Measurements from ENCODE around the gene CCNI.

Gene CCNI

DNA sequence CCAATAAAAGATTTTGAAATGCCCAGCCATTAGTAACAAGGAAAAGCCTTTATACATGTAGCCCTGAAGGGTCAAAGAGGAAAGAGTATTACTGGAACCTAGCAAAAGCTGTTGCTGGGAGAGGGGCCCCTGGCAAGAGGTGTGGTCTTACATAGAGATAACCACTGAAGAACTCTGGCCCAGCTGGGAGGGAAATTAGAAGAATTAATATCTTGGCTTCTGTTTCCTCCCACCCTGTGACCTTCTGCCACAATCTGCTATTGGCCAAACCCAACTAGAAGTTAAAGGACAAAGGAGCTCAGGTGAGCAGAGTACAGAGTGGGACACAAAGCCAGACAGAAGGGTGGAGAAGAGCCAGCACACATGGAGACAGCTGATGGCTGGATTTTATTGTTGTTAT lies 41.9 kb upstream of the CCNI start:
- Histone ChIP-seq H3K79me2 (ENCODE audit: insufficient read depth, low read length) (no peaks in the 10 kb centered on the region), H3K4me1 (ENCODE audit: insufficient read depth, low read length) (no peaks in the 10 kb centered on the region), H3K36me3 (ENCODE audit: insufficient read depth, low read length) (no peaks in the 10 kb centered on the region), H3K27ac (ENCODE audit: low read length) (no peak overlapping the region), H3K9me3 (ENCODE audit: insufficient read depth, low read length, severe bottlenecking) (no peaks in the 10 kb centered on the region), H3K9ac (ENCODE audit: low read depth, low read length) (no peak overlapping the region), H3K27me3 (ENCODE audit: insufficient read depth, low read length, poor library complexity) (no peaks in the 10 kb centered on the region), H2AFZ (ENCODE audit: low read depth, low read length) (no peak overlapping the region), H4K20me1 (ENCODE audit: insufficient read depth, low read length) (no peaks in the 10 kb centered on the region), H3K4me3 (ENCODE audit: low read depth in 1 of 2, low read length in 2 of 2) (no peak overlapping the region), H3K4me2 (ENCODE audit: insufficient read depth, low read length) (no peak overlapping the region)
- no peak for TF ChIP-seq CTCF (IDR thresholded peaks at IDR 0.05; ENCODE audit: borderline replicate concordance, extremely low read depth, low read length, poor library complexity, severe bottlenecking)
- TF ChIP-seq EZH2 (IDR thresholded peaks at IDR 0.05; ENCODE audit: borderline replicate concordance, low read depth, low read length, severe bottlenecking): no peak
- no peak for ATAC-seq (ENCODE audit: insufficient read depth, low read depth)
- no peak for DNase-seq

DNA sequence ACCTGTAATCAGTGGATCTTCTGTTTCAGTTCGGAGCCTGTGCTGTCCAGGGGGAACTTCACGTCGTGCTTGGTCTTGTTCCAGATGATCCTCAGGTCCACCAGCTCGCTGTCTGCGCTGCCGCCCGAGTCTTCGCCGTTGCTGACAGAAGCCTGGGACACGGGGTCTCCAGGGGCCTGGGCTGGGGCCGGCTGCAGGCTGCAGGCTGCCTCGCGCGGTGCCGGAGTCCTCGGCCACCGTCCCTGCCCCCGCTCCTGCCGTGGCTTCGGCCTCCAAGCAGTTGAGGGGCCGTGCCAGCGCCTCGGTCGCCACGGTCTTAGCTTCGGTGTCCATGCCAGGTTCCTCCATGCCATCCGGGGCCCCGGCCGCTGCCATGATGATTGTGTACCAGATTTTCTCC lies 37.3 kb upstream of the CCNI start:
- no peaks in the 10 kb centered on the region for H3K27me3 ChIP-seq (ENCODE audit: insufficient read depth, low read length, poor library complexity)
- H3K4me3 ChIP-seq (ENCODE audit: low read depth in 1 of 2, low read length in 2 of 2): no peak overlapping the region
- no peak for DNase-seq
- no peak overlapping the region for H2AFZ ChIP-seq (ENCODE audit: low read depth, low read length)
- H3K9me3 ChIP-seq (ENCODE audit: insufficient read depth, low read length, severe bottlenecking): no peaks in the 10 kb centered on the region
- H3K27ac ChIP-seq (ENCODE audit: low read length): no peak overlapping the region
- ATAC-seq (ENCODE audit: insufficient read depth, low read depth): no peak
- no peak for TF ChIP-seq CTCF (IDR thresholded peaks at IDR 0.05; ENCODE audit: borderline replicate concordance, extremely low read depth, low read length, poor library complexity, severe bottlenecking)
- TF ChIP-seq EZH2 (IDR thresholded peaks at IDR 0.05; ENCODE audit: borderline replicate concordance, low read depth, low read length, severe bottlenecking): no peak
- no peaks in the 10 kb centered on the region for H4K20me1 ChIP-seq (ENCODE audit: insufficient read depth, low read length)
- no peaks in the 10 kb centered on the region for H3K79me2 ChIP-seq (ENCODE audit: insufficient read depth, low read length)
- no peak overlapping the region for H3K4me2 ChIP-seq (ENCODE audit: insufficient read depth, low read length)
- H3K4me1 ChIP-seq (ENCODE audit: insufficient read depth, low read length): no peaks in the 10 kb centered on the region
- H3K9ac ChIP-seq (ENCODE audit: low read depth, low read length): no peak overlapping the region
- no peaks in the 10 kb centered on the region for H3K36me3 ChIP-seq (ENCODE audit: insufficient read depth, low read length)

DNA sequence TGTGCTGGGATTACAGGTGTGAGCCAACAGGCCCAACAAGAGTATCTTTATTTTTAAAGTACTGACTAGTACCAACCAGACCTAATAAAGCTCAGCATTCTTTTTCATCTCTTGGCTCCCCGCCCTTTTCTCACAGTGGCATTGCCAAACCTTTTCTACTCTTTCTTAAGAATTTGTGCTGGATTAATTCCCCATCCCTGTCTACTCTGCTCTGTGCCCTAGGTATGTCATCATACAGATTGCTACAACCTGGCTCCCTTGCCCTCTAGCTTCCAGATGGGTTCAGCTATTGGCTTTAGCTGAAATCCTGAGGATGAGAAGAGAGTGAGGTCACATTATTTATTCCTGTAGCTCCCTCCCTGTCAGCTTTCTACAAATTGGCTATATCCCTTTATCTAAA lies 34.9 kb upstream of the CCNI start:
- no peak for ATAC-seq (ENCODE audit: insufficient read depth, low read depth)
- H3K4me2 ChIP-seq (ENCODE audit: insufficient read depth, low read length): no peak overlapping the region
- H3K4me3 ChIP-seq (ENCODE audit: low read depth in 1 of 2, low read length in 2 of 2): no peak overlapping the region
- H3K4me1 ChIP-seq (ENCODE audit: insufficient read depth, low read length): no peaks in the 10 kb centered on the region
- no peak for DNase-seq
- H4K20me1 ChIP-seq (ENCODE audit: insufficient read depth, low read length): no peaks in the 10 kb centered on the region
- no peak overlapping the region for H2AFZ ChIP-seq (ENCODE audit: low read depth, low read length)
- no peaks in the 10 kb centered on the region for H3K79me2 ChIP-seq (ENCODE audit: insufficient read depth, low read length)
- H3K9ac ChIP-seq (ENCODE audit: low read depth, low read length): no peak overlapping the region
- no peaks in the 10 kb centered on the region for H3K27me3 ChIP-seq (ENCODE audit: insufficient read depth, low read length, poor library complexity)
- H3K27ac ChIP-seq (ENCODE audit: low read length): no peak overlapping the region
- H3K36me3 ChIP-seq (ENCODE audit: insufficient read depth, low read length): no peaks in the 10 kb centered on the region
- no peaks in the 10 kb centered on the region for H3K9me3 ChIP-seq (ENCODE audit: insufficient read depth, low read length, severe bottlenecking)
- TF ChIP-seq CTCF (IDR thresholded peaks at IDR 0.05; ENCODE audit: borderline replicate concordance, extremely low read depth, low read length, poor library complexity, severe bottlenecking) (no peak), EZH2 (IDR thresholded peaks at IDR 0.05; ENCODE audit: borderline replicate concordance, low read depth, low read length, severe bottlenecking) (no peak)

All from DND-41 (cell line).